ENCODE results near the gene ACAN. TPM values are rescaled to one million over a fixed set of nuclear protein-coding genes. Genes with fewer than 3 reads are reported as not detected.

Gene ACAN
- total RNA-seq, 2 donors from 2014 or later, result 0.16 TPM; not detected in 1

- peaks cover 0 to 15% of the 10 kb centered on the region in 2 donors for H3K9me3 ChIP-seq
- H3K4me3 ChIP-seq, result no peak overlapping the region
- no peaks in the 10 kb centered on the region for H3K4me1 ChIP-seq
- no peak for DNase-seq (ENCODE audit: low spot score)
- TF ChIP-seq CTCF (IDR thresholded peaks at IDR 0.05), result no peak
- no peaks in the 10 kb centered on the region for H3K27me3 ChIP-seq
- H3K27ac ChIP-seq, result no peak overlapping the region
- H3K36me3 ChIP-seq, result no peaks in the 10 kb centered on the region
Measured at GRCh38 chr15:88769161-88769971, 33.9 kb upstream of the ACAN start.

- Histone ChIP-seq H3K27me3 (no peaks in the 10 kb centered on the region), H3K27ac (no peak overlapping the region), H3K36me3 (no peaks in the 10 kb centered on the region), H3K4me1 (no peaks in the 10 kb centered on the region), H3K9me3 (peaks cover 0 to 13% of the 10 kb centered on the region in 2 donors), H3K4me3 (no peak overlapping the region)
- DNase-seq (ENCODE audit: low spot score), result no peak
- TF ChIP-seq CTCF (IDR thresholded peaks at IDR 0.05), result no peak
Measured at GRCh38 chr15:88775776-88776175, 27.5 kb upstream of the ACAN start.

GRCh38 chr15:88776646-88777045, 26.6 kb upstream of the ACAN start:
- H3K4me1 ChIP-seq, result no peaks in the 10 kb centered on the region
- DNase-seq (ENCODE audit: low spot score), result no peak
- no peak overlapping the region for H3K27ac ChIP-seq
- peaks cover 0 to 13% of the 10 kb centered on the region in 2 donors for H3K9me3 ChIP-seq
- H3K27me3 ChIP-seq, result no peaks in the 10 kb centered on the region
- H3K36me3 ChIP-seq, result no peaks in the 10 kb centered on the region
- no peak for TF ChIP-seq CTCF (IDR thresholded peaks at IDR 0.05)
- no peak overlapping the region for H3K4me3 ChIP-seq

GRCh38 chr15:88779944-88780343, 23.3 kb upstream of the ACAN start:
- Histone ChIP-seq H3K27ac (no peak overlapping the region), H3K36me3 (no peaks in the 10 kb centered on the region), H3K4me3 (no peak overlapping the region), H3K9me3 (peaks cover 0 to 13% of the 10 kb centered on the region in 2 donors), H3K4me1 (no peaks in the 10 kb centered on the region), H3K27me3 (no peaks in the 10 kb centered on the region)
- no peak for DNase-seq (ENCODE audit: low spot score)
- TF ChIP-seq CTCF (IDR thresholded peaks at IDR 0.05), result no peak

- no peak overlapping the region for H3K4me3 ChIP-seq
- no peaks in the 10 kb centered on the region for H3K36me3 ChIP-seq
- H3K27ac ChIP-seq, result no peak overlapping the region
- no peak for DNase-seq (ENCODE audit: low spot score)
- no peaks in the 10 kb centered on the region for H3K4me1 ChIP-seq
- H3K9me3 ChIP-seq, result no peaks in the 10 kb centered on the region
- TF ChIP-seq CTCF (IDR thresholded peaks at IDR 0.05), result no peak
- no peaks in the 10 kb centered on the region for H3K27me3 ChIP-seq
Measured at GRCh38 chr15:88782465-88782864, 20.8 kb upstream of the ACAN start.

GRCh38 chr15:88785217-88785616, 18.0 kb upstream of the ACAN start:
- no peaks in the 10 kb centered on the region for H3K4me1 ChIP-seq
- no peak for DNase-seq (ENCODE audit: low spot score)
- TF ChIP-seq CTCF (IDR thresholded peaks at IDR 0.05), result no peak
- H3K36me3 ChIP-seq, result no peaks in the 10 kb centered on the region
- no peak overlapping the region for H3K4me3 ChIP-seq
- no peak overlapping the region for H3K27ac ChIP-seq
- no peaks in the 10 kb centered on the region for H3K9me3 ChIP-seq
- no peaks in the 10 kb centered on the region for H3K27me3 ChIP-seq

Data from right atrium auricular region (tissue), 2 donors.